Activated T-cell treated with anti-CD3 and anti-CD28 coated beads for 1 hour (primary cell): ENCODE results near the gene DOK6.

Source experiments
- DNase-seq: peaks from one replicate; pipeline ENCODE4 v3.0.0-alpha.2; 2020; ENCODE audit warnings: low read depth

The DOK6 gene

GRCh38 chr18:69435000-69435399 is 34.3 kb downstream of the DOK6 start:
- no peak for DNase-seq

- DNase-seq, result no peak
These were observed 43.5 kb downstream of the DOK6 start for GRCh38 chr18:69444221-69444620.

GRCh38 chr18:69447886-69448285 is 47.2 kb downstream of the DOK6 start:
- no peak for DNase-seq

GRCh38 chr18:69455125-69455524 is 54.4 kb downstream of the DOK6 start:
- DNase-seq, result no peak

- peak; percentile 6 for DNase-seq
These were observed 68.8 kb downstream of the DOK6 start for GRCh38 chr18:69469444-69469919.

GRCh38 chr18:69480460-69480859 is 79.8 kb downstream of the DOK6 start:
- DNase-seq, result no peak

GRCh38 chr18:69483574-69483973 is 82.9 kb downstream of the DOK6 start:
- DNase-seq, result no peak

- no peak for DNase-seq
These were observed 84.2 kb downstream of the DOK6 start for GRCh38 chr18:69484699-69485396.

GRCh38 chr18:69487488-69488394 is 87.1 kb downstream of the DOK6 start:
- DNase-seq, result no peak

- no peak for DNase-seq
These were observed 89.4 kb downstream of the DOK6 start for GRCh38 chr18:69490072-69490471.

- DNase-seq, result no peak
These were observed 90.1 kb downstream of the DOK6 start for GRCh38 chr18:69490813-69491212.

- no peak for DNase-seq
These were observed 90.9 kb downstream of the DOK6 start for GRCh38 chr18:69491576-69491975.

GRCh38 chr18:69492861-69493260 is 92.2 kb downstream of the DOK6 start:
- DNase-seq, result no peak

- DNase-seq, result no peak
These were observed 94.2 kb downstream of the DOK6 start for GRCh38 chr18:69494841-69495240.

- no peak for DNase-seq
These were observed 94.7 kb downstream of the DOK6 start for GRCh38 chr18:69495338-69495737.

- DNase-seq, result no peak
These were observed 95.3 kb downstream of the DOK6 start for GRCh38 chr18:69495841-69496533.

GRCh38 chr18:69518989-69519388 is 118.3 kb downstream of the DOK6 start:
- no peak for DNase-seq

GRCh38 chr18:69523582-69523981 is 122.9 kb downstream of the DOK6 start:
- DNase-seq, result no peak

GRCh38 chr18:69528435-69528834 is 127.7 kb downstream of the DOK6 start:
- no peak for DNase-seq

GRCh38 chr18:69529151-69529550 is 128.5 kb downstream of the DOK6 start:
- DNase-seq, result no peak

GRCh38 chr18:69531973-69532372 is 131.3 kb downstream of the DOK6 start:
- no peak for DNase-seq

- DNase-seq, result no peak
These were observed 136.5 kb downstream of the DOK6 start for GRCh38 chr18:69537183-69537582.

GRCh38 chr18:69538849-69539248 is 138.2 kb downstream of the DOK6 start:
- DNase-seq, result no peak
